ENCODE data around the gene AGAP1. TPM values are rescaled to one million over a fixed set of nuclear protein-coding genes. Genes with fewer than 3 reads are reported as not detected.

Gene AGAP1
- total RNA-seq, 4 donors from 2014 or later = 33.7 to 55.2 (median 37.5) TPM

- no peaks in the 10 kb centered on the region for H3K9me3 ChIP-seq
- H3K36me3 ChIP-seq = peaks cover 0 to 15% of the 10 kb centered on the region in 2 donors
- no peaks in the 10 kb centered on the region for H3K4me1 ChIP-seq
- H3K27me3 ChIP-seq = no peaks in the 10 kb centered on the region
- WGBS, 2 donors (ENCODE audit: low coverage in 1 of 2) = 80 to 90% methylated on average over 1 to 3 of the region's 8 CpGs
- no peak overlapping the region for H3K4me3 ChIP-seq
- no peak overlapping the region for H3K27ac ChIP-seq
- TF ChIP-seq POLR2A (IDR thresholded peaks at IDR 0.05) (no peak), EP300 (IDR thresholded peaks at IDR 0.05) (no peak), POLR2AphosphoS5 (IDR thresholded peaks at IDR 0.05) (no peak)
- TF ChIP-seq, protein P1, sequence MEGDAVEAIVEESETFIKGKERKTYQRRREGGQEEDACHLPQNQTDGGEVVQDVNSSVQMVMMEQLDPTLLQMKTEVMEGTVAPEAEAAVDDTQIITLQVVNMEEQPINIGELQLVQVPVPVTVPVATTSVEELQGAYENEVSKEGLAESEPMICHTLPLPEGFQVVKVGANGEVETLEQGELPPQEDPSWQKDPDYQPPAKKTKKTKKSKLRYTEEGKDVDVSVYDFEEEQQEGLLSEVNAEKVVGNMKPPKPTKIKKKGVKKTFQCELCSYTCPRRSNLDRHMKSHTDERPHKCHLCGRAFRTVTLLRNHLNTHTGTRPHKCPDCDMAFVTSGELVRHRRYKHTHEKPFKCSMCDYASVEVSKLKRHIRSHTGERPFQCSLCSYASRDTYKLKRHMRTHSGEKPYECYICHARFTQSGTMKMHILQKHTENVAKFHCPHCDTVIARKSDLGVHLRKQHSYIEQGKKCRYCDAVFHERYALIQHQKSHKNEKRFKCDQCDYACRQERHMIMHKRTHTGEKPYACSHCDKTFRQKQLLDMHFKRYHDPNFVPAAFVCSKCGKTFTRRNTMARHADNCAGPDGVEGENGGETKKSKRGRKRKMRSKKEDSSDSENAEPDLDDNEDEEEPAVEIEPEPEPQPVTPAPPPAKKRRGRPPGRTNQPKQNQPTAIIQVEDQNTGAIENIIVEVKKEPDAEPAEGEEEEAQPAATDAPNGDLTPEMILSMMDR (IDR thresholded peaks at IDR 0.05) = no peak
- ATAC-seq = no peak
These were observed 508.0 kb downstream of the AGAP1 start for GRCh38 chr2:236001854-236002253.

- Histone ChIP-seq H3K27me3 (no peaks in the 10 kb centered on the region), H3K9me3 (no peaks in the 10 kb centered on the region), H3K4me3 (no peak overlapping the region), H3K27ac (no peak overlapping the region), H3K36me3 (peaks cover 0 to 8% of the 10 kb centered on the region in 2 donors), H3K4me1 (no peaks in the 10 kb centered on the region)
- TF ChIP-seq EP300 (IDR thresholded peaks at IDR 0.05) (no peak), POLR2AphosphoS5 (IDR thresholded peaks at IDR 0.05) (no peak), POLR2A (IDR thresholded peaks at IDR 0.05) (no peak)
- TF ChIP-seq, protein P1 (IDR thresholded peaks at IDR 0.05) = no peak
- no peak for ATAC-seq
- WGBS, 2 donors (ENCODE audit: low coverage in 1 of 2) = 71% methylated on average over 6 of the region's 6 CpGs
These were observed 514.2 kb downstream of the AGAP1 start for GRCh38 chr2:236008006-236008405.

DNA sequence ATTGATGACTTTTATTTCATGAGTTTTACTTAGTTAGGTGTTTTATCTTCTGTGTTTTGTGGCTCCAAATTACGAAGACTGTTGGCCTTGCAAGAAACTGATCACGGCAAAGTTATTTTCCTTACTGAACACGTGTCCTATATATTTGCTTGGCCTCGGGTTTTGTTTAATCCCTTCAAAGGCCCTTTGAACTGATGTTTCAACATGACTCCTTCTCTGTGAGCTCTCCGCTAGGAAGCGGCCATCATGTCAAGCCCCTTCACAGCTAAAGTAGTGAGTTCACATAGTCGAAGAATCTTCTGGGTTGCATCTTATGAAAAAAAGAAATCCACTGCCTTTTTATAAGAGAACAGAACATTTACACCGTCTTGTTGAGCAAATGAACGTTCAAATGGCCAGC is 515.0 kb downstream of the AGAP1 start:
- no peaks in the 10 kb centered on the region for H3K4me1 ChIP-seq
- H3K4me3 ChIP-seq = no peak overlapping the region
- no peaks in the 10 kb centered on the region for H3K9me3 ChIP-seq
- no peaks in the 10 kb centered on the region for H3K27me3 ChIP-seq
- H3K36me3 ChIP-seq = peaks cover 0 to 3% of the 10 kb centered on the region in 2 donors
- no peak for ATAC-seq
- H3K27ac ChIP-seq = no peak overlapping the region
- TF ChIP-seq, protein P1 (IDR thresholded peaks at IDR 0.05) = no peak
- no peak for TF ChIP-seq EP300 (IDR thresholded peaks at IDR 0.05)
- no peak for TF ChIP-seq POLR2AphosphoS5 (IDR thresholded peaks at IDR 0.05)
- no peak for TF ChIP-seq POLR2A (IDR thresholded peaks at IDR 0.05)
- WGBS, 2 donors (ENCODE audit: low coverage in 1 of 2) = 86 to 87% methylated on average over 9 of the region's 9 CpGs

GRCh38 chr2:236010920-236011685 is 517.3 kb downstream of the AGAP1 start:
- H3K4me3 ChIP-seq = no peak overlapping the region
- peaks cover 0 to under 1% of the 10 kb centered on the region in 2 donors for H3K36me3 ChIP-seq
- no peaks in the 10 kb centered on the region for H3K4me1 ChIP-seq
- H3K27me3 ChIP-seq = no peaks in the 10 kb centered on the region
- no peaks in the 10 kb centered on the region for H3K9me3 ChIP-seq
- no peak for TF ChIP-seq POLR2A (IDR thresholded peaks at IDR 0.05)
- no peak for TF ChIP-seq POLR2AphosphoS5 (IDR thresholded peaks at IDR 0.05)
- TF ChIP-seq, protein P1 (IDR thresholded peaks at IDR 0.05) = no peak
- no peak for TF ChIP-seq EP300 (IDR thresholded peaks at IDR 0.05)
- no peak overlapping the region for H3K27ac ChIP-seq
- 77 to 84% methylated on average over 12 to 13 of the region's 15 CpGs for WGBS, 2 donors (ENCODE audit: low coverage in 1 of 2)
- no peak for ATAC-seq

DNA sequence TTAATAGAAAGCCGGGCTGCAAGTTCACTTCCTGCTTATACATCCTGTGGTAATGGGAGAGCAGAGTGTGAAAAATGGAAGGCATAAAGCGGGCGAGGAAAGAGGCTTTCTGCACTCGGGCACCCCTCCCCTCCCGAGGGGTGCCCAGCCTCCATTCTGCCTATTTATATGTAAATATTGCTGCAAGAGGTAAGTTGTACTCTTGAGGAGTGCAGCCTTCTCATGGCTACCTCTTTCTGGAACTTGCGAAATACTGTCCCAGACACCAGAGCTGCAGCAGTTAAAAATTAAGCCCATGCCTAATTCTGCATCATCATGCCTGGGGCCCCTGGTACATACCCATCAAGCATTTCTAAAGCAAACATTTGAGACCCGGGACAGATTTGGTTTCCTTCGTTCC is 518.3 kb downstream of the AGAP1 start:
- ATAC-seq = no peak
- WGBS, 2 donors (ENCODE audit: low coverage in 1 of 2) = 78 to 79% methylated on average over 4 to 5 of the region's 8 CpGs

More for the DNA sequence above, 518.3 kb downstream of the AGAP1 start:
- Histone ChIP-seq H3K27ac (no peak overlapping the region), H3K27me3 (no peaks in the 10 kb centered on the region), H3K9me3 (no peaks in the 10 kb centered on the region), H3K4me1 (no peaks in the 10 kb centered on the region), H3K36me3 (no peaks in the 10 kb centered on the region), H3K4me3 (no peak overlapping the region)
- TF ChIP-seq EP300 (IDR thresholded peaks at IDR 0.05) (no peak), POLR2A (IDR thresholded peaks at IDR 0.05) (no peak), POLR2AphosphoS5 (IDR thresholded peaks at IDR 0.05) (no peak)
- TF ChIP-seq, protein P1 (IDR thresholded peaks at IDR 0.05) = no peak
